Suprapubic skin (tissue), 4 donors: ENCODE results near the gene KCNJ9.

ENCODE experiments used
- CTCF ChIP-seq, 2 donors: fragments of 200-600 bp in 1 of 2; fragments of 450-650 bp in 1 of 2; sonication (generic) in 1 of 2; IDR thresholded peaks; one replicate each; pipeline ENCODE4 v1.5.1; 2016 to 2019; ENCODE audit warnings: antibody characterized with exemption in 2 of 2, mild to moderate bottlenecking in 1 of 2, moderate library complexity in 1 of 2
- POLR2A ChIP-seq, 2 donors: fragments of 450-650 bp; IDR thresholded peaks; one replicate each; pipeline ENCODE4 v1.6.1; 2017; ENCODE audit warnings: antibody characterized with exemption in 2 of 2, mild to moderate bottlenecking in 2 of 2, moderate library complexity in 2 of 2
- POLR2AphosphoS5 ChIP-seq, 3 donors: sonication (generic); formaldehyde crosslinking; IDR thresholded peaks; one replicate each; pipeline ENCODE4 v1.6.1; 2017; ENCODE audit warnings: antibody characterized with exemption in 3 of 3

DNA sequence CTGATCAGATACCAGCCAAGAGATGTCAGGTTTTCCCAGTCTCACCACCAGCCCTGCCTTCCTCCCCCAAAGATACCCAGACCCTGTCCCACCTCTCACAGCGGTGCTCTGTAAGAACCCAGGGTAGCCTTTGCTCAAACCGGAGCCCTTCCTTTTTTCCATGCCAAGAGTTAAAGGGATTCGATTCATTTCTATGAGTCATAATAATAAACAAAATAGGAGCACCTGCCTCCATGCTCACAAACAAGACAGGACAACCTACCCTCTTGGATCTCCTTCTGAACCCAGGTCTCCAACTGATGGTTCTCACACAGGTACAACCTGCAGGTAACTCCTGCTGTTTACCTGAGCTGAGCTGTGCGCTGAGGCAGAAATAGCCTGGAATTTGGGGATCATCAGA is 28.3 kb downstream of the KCNJ9 start:
- no peak for TF ChIP-seq CTCF (IDR thresholded peaks at IDR 0.05)
- TF ChIP-seq POLR2A (IDR thresholded peaks at IDR 0.05): no peak
- TF ChIP-seq POLR2AphosphoS5 (IDR thresholded peaks at IDR 0.05): no peak
